Activated T-helper 1 cell treated with Interleukin-2 at 50 U/mL for 16 hours (primary cell): ENCODE measurements around the gene RRBP1.

Experiments used
- DNase-seq: peaks from one replicate; pipeline ENCODE4 v3.0.0-alpha.2; 2020; ENCODE audit warnings: low read depth

The RRBP1 gene

GRCh38 chr20:17622086-17622850, 59.8 kb downstream of the RRBP1 start:
- no peak for DNase-seq

GRCh38 chr20:17621229-17621968, 60.6 kb downstream of the RRBP1 start:
- DNase-seq = no peak

GRCh38 chr20:17620371-17621228, 61.4 kb downstream of the RRBP1 start:
- DNase-seq = no peak

- no peak for DNase-seq
These were observed 62.5 kb downstream of the RRBP1 start for GRCh38 chr20:17619351-17620093.

DNA sequence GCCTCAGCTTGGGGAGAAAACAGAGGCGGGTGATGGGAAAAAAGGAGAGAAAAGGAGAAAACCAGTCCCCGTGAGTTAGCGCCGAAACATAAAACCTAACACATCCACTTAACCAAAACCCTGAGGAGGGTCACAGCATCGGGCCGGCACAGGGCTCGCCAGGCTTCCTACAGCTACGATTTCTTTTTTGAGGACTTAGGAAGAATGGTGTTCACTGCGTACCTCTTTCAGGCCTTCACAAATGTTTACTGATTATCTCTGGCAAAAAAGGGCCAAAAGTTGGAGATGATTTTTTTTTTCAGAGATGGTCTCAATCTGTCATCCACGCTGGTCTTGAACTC, 63.4 kb downstream of the RRBP1 start:
- DNase-seq = no peak

- no peak for DNase-seq
These were observed 64.0 kb downstream of the RRBP1 start for GRCh38 chr20:17617868-17618672.

DNA sequence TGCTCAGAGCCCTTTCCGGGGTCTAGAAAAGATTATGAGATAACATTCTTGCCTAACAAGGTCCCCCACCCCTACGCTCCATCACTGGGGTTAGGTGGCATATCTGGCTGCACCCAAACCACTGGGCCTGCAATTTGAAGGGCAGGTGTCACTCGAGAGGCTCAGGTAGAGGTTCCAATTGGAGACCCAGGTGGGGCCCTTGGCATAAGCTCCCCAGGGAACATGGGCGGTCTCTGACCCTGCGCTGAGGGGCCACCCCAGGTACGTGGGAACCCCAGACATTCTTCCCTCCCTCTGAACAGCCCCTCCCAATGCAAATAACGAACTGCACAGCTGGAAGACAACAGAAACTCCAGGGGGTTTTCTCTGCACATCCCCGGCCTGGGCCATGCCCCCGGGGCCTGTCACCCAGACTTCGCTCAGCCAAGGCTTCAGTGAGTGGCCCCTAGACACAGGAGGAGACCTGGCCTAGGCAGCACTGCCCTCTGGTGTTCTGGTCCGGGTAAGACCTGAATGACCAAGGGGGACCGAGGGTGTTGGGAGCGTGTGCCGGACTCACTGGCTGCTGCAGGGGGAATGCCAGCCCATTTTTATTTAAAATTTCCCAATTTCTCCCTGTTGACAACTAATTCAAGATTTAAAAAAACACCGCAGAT, 64.7 kb downstream of the RRBP1 start:
- no peak for DNase-seq

- no peak for DNase-seq
These were observed 65.4 kb downstream of the RRBP1 start for GRCh38 chr20:17616480-17617211.

DNA sequence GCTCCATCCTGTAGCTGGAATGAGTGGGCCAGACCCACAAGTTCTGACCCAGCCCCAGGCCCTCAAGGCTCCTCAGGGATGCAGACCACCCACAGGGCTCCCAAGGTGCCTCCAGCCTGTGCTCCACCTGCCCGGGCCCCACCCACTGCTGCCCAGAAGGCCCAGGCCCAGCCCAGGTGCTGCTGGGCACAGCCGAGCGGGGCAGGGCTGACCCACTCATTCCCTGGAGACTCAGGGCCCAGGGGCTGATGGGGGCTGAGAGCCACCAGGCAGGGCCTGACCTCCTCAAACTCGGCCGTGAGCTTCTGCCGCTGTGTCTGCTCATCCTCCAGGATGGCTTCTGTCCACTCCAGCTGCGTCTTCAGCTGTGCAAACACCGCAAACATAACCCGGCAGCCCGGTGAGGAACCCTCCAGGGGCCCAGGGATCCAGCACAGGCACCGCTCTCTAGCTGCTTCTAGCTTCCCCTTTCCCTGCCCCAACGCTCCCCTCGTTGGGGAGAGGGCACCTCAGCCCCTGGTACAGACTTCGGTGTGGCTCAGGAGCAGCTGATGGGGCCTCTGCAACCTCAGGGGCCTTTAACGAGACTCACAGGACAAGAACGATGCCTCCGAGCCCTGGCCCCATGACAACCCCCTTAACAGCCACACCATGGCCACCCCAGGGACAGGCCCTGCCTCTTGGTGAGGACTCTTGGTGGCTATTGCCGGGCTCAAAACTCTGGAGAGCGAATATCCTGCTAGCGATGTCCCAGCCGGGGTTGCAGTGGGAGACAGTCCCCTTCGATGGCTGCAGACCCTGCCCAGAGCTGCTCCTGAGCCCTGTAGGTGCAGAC, 66.2 kb downstream of the RRBP1 start:
- DNase-seq = no peak

DNA sequence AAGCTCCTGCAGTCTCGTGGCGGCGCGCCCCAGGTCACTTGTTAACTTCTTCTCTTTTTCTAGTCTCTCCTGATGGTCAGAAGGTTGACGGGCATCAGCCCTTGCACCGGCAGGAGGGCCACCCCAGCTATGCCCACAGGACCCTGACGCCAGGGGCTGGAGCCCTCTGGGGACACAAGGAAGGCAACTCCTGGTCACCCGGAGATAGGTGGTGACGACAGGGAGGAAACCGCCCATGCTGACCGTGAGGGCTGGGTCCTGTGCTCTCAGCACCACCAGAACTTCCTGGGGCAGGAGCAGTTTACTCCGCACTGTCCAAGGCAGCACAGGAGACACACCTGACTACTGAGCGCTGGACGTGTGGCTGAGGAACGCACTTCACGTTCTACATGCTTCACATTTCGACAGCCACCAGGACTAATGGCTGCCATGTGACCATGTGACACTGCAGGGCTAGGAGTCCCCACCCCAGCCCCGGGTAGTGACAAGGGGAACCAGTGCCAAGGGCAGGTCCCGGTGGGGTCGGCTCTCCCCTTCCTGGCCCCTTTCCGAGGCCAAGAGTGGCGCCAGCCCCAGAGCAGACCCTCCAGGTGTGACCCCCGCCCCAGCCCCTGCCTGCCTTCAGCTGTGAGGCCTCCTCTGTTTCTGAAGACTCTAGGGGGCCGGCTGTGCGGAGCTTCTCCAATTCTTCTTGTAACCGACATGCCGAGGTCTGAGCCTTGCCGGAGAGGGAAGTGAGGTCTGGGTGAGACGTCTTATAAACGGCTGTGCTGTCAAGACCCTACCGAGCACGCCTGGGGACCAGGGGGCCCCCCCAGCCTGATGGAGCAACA, 67.0 kb downstream of the RRBP1 start:
- no peak for DNase-seq

GRCh38 chr20:17614176-17614811, 67.7 kb downstream of the RRBP1 start:
- no peak for DNase-seq

- no peak for DNase-seq
These were observed 68.5 kb downstream of the RRBP1 start for GRCh38 chr20:17613328-17614175.

GRCh38 chr20:17612992-17613327, 69.1 kb downstream of the RRBP1 start:
- DNase-seq = no peak

- DNase-seq = no peak
These were observed 69.6 kb downstream of the RRBP1 start for GRCh38 chr20:17612287-17612991.

DNA sequence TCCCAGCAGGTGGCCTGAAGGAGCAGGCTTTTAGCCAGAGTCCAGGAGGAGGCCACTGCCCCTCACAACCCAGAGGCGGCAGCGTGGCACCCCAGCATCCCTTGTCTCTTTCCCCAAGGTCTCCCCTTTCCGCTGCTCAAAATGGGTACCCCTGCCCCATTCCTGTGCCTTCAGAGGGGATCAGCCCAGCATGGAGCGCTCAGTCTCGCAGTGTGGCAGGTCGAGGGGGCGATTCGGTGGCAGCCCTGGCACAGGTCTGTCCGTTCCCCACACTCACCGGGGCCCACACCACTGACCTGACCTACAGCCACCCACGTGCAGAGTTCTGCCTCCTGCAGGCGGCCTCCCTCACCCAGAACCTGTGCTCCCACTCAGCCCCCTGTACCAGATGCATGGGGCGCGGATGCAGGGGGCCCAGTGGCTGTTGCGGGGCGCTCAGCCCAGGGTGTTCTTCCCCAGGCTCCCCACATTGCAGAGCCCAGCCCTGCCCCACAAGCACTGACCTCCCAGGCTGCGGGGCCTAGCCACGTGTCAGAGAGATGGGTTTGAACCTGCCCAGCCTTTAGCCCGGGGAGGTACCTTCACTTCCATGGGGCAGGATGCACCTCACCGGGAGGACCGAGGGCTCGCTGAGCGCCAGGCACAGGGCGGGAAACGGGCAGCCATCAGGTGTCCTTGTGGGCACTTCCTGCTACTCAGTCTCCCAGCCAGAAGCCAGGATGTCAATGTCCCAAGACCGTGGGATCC, 70.3 kb downstream of the RRBP1 start:
- DNase-seq = no peak

DNA sequence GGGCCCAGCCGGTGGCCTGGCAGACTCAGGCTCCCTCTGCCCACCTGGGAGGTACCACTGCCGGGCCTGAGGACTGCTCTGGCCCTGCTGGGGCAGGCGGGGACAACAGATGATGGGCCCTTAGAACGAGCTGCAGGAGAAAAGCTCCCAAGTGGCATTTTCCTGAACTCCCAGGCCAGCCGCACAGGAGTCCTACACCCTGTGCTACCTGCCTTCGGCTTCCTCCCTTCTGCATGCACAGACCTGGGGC, 70.8 kb downstream of the RRBP1 start:
- no peak for DNase-seq
